Adrenal gland (tissue), 5 donors: ENCODE results near the gene SULF2.

Experiments used
- CTCF ChIP-seq, 6 experiments: fragments of 450-650 bp in 4 of 6; fragments of 200-600 bp in 2 of 6; sonication (generic) in 1 of 6; IDR thresholded peaks; 1 replicate in 5 of 6; 2 replicates in 1 of 6; pipeline versions ENCODE4 v1.5.1 to v1.8.0; 2016 to 2021; ENCODE audit warnings: antibody characterized with exemption in 6 of 6, mild to moderate bottlenecking in 2 of 6, moderate library complexity in 1 of 6
- POLR2A ChIP-seq, 2 donors: fragments of 450-650 bp; IDR thresholded peaks; one replicate each; pipeline ENCODE4 v1.6.1; 2017; ENCODE audit warnings: antibody characterized with exemption in 2 of 2, mild to moderate bottlenecking in 2 of 2, moderate library complexity in 1 of 2
- donor health status: DM: no; HTN: no; CAD: no.

- TF ChIP-seq POLR2A (IDR thresholded peaks at IDR 0.05) (no peak), CTCF (IDR thresholded peaks at IDR 0.05) (no peak)
Measured at GRCh38 chr20:47652301-47652700, 133.0 kb downstream of the SULF2 start.
